IMR-90 (cell line): Measurements from ENCODE around the gene ANGPTL4. TPM values are rescaled to one million over a fixed set of nuclear protein-coding genes. Genes with fewer than 3 reads are reported as not detected.

Experiments used
- ATAC-seq: fragments of 200-7000 bp; cut with Tn5 transposase; 2 replicates; pipeline ENCODE4 v1.9.1; 2020; ENCODE audit warnings: low read depth, mild to moderate bottlenecking, moderate library complexity
- BruUV-seq: library from RNA; stranded (reverse); fragments of 400-500 nt; replicated peaks from 2 replicates; lab custom pipeline; 2021; lab: Mats Ljungman, UMichigan
- CTCF ChIA-PET: fragments of 300-600 bp; formaldehyde crosslinking; extraction: SDS; loops from one replicate; lab custom pipeline; 2021; ENCODE audit warnings: antibody characterized with exemption; lab: Yijun Ruan, JAX
- POLR2A ChIA-PET: fragments of 300-600 bp; sonication (Branson Sonifier 250); formaldehyde crosslinking; loops from one replicate; lab custom pipeline; 2022; ENCODE audit warnings: antibody characterized with exemption; ENCODE audit not compliant: unreplicated experiment; lab: Charles Lee
- DNase-seq: peaks from one replicate; pipeline ENCODE4 v3.0.0; 2013
- H2AFZ ChIP-seq: replicated peaks from 2 replicates; pipeline ENCODE3; 2013; ENCODE audit warnings: low read length, mild to moderate bottlenecking; ENCODE audit not compliant: poor library complexity
- H2AK5ac ChIP-seq: 2 replicates; pipeline ENCODE4 v1.6.1; 2013; ENCODE audit warnings: low read depth, low read length, inconsistent platforms
- H2AK9ac ChIP-seq: replicated peaks from 2 replicates; pipeline ENCODE3; 2013; ENCODE audit warnings: mild to moderate bottlenecking, low read depth, low read length, moderate library complexity; ENCODE audit not compliant: poor library complexity
- H2BK120ac ChIP-seq: 2 replicates; pipeline ENCODE4 v1.6.1; 2013; ENCODE audit warnings: low read depth, low read length, inconsistent platforms
- H2BK15ac ChIP-seq: 3 replicates; pipeline ENCODE4 v1.6.1; 2013; ENCODE audit warnings: low read depth, low read length, inconsistent platforms
- H2BK20ac ChIP-seq: 2 replicates; pipeline ENCODE4 v1.6.1; 2013; ENCODE audit warnings: low read depth, mild to moderate bottlenecking, inconsistent platforms, low read length, moderate library complexity
- H2BK5ac ChIP-seq: 2 replicates; pipeline ENCODE4 v1.6.1; 2013; ENCODE audit warnings: mild to moderate bottlenecking, low read depth, low read length, inconsistent platforms; ENCODE audit not compliant: poor library complexity, severe bottlenecking
- H3K14ac ChIP-seq: replicated peaks from 2 replicates; pipeline ENCODE4 v1.6.1; 2013; ENCODE audit warnings: low read depth, low read length, inconsistent platforms
- H3K18ac ChIP-seq: 2 replicates; pipeline ENCODE4 v1.6.1; 2013; ENCODE audit warnings: low read depth, low read length, control low read depth
- H3K23ac ChIP-seq: 2 replicates; pipeline ENCODE4 v1.6.1; 2013; ENCODE audit warnings: low read depth, low read length, inconsistent platforms
- H3K27ac ChIP-seq: 2 replicates; pipeline ENCODE4 v1.5.1; 2013; ENCODE audit warnings: mild to moderate bottlenecking, control low read depth, low read length; ENCODE audit not compliant: insufficient read depth
- H3K27me3 ChIP-seq: 2 replicates; pipeline ENCODE4 v1.6.1; 2013; ENCODE audit warnings: low read length; ENCODE audit not compliant: control insufficient read depth, insufficient read depth
- H3K36me3 ChIP-seq: 2 replicates; pipeline ENCODE4 v1.6.1; 2013; ENCODE audit warnings: low read length, mixed read lengths; ENCODE audit not compliant: control insufficient read depth, insufficient read depth
- H3K4ac ChIP-seq: 2 replicates; pipeline ENCODE4 v1.6.1; 2013; ENCODE audit warnings: low read depth, low read length, inconsistent platforms
- H3K4me1 ChIP-seq: 2 replicates; pipeline ENCODE4 v1.6.1; 2013; ENCODE audit warnings: low read length, mixed read lengths; ENCODE audit not compliant: control insufficient read depth, insufficient read depth
- H3K4me2 ChIP-seq: 2 replicates; pipeline ENCODE4 v1.6.1; 2013; ENCODE audit warnings: low read depth, mild to moderate bottlenecking, control low read depth, low read length, moderate library complexity
- H3K4me3 ChIP-seq: 2 replicates; pipeline ENCODE4 v1.5.1; 2013; ENCODE audit warnings: low read depth, mild to moderate bottlenecking, control low read depth, low read length, moderate library complexity; ENCODE audit not compliant: insufficient read depth
- H3K56ac ChIP-seq: 2 replicates; pipeline ENCODE4 v1.6.1; 2013; ENCODE audit warnings: low read length, inconsistent platforms; ENCODE audit not compliant: insufficient read depth; ENCODE audit errors: extremely low read depth
- H3K79me1 ChIP-seq, 2 experiments: 2 replicates each; pipeline ENCODE4 v1.6.1; 2013; ENCODE audit warnings: low read length in 2 of 2, inconsistent platforms in 1 of 2, low read depth in 1 of 2
- H3K9ac ChIP-seq: 2 replicates; pipeline ENCODE4 v1.6.1; 2013; ENCODE audit warnings: low read depth, low read length, control low read depth
- H3K9me1 ChIP-seq: 2 replicates; pipeline ENCODE4 v1.6.1; 2013; ENCODE audit warnings: low read length, inconsistent platforms; ENCODE audit not compliant: insufficient read depth
- H3K9me3 ChIP-seq: 2 replicates; pipeline ENCODE4 v1.6.1; 2013; ENCODE audit warnings: low read length; ENCODE audit not compliant: control insufficient read depth, insufficient read depth
- H4K20me1 ChIP-seq: 2 replicates; pipeline ENCODE4 v1.6.1; 2013; ENCODE audit warnings: low read length, inconsistent platforms; ENCODE audit not compliant: insufficient read depth
- H4K5ac ChIP-seq: 2 replicates; pipeline ENCODE4 v1.6.1; 2013; ENCODE audit warnings: mild to moderate bottlenecking, low read depth, low read length, control low read depth
- H4K8ac ChIP-seq, 2 experiments: 2 replicates each; pipeline ENCODE4 v1.6.1; 2013; ENCODE audit warnings: low read depth in 2 of 2, low read length in 2 of 2, control low read depth in 1 of 2, inconsistent platforms in 1 of 2
- H4K91ac ChIP-seq: 2 replicates; pipeline ENCODE4 v1.6.1; 2013; ENCODE audit warnings: low read depth, low read length, inconsistent platforms; ENCODE audit not compliant: insufficient read depth
- CEBPB ChIP-seq: IDR thresholded peaks from 2 replicates; pipeline ENCODE4 v1.6.1; 2012; ENCODE audit warnings: low read depth, low read length, improper control_type of control experiment
- CTCF ChIP-seq: conservative IDR thresholded peaks from 2 replicates; pipeline ENCODE4 v1.5.1; 2012; ENCODE audit warnings: mild to moderate bottlenecking, low read depth, low read length, improper control_type of control experiment
- MAZ ChIP-seq: IDR thresholded peaks from 2 replicates; pipeline ENCODE4 v1.6.1; 2012; ENCODE audit warnings: low read depth, mild to moderate bottlenecking, low read length, improper control_type of control experiment, moderate library complexity, borderline replicate concordance
- NFE2L2 ChIP-seq: fragments of 150-350 bp; IDR thresholded peaks from 2 replicates; pipeline ENCODE4 v1.6.1; 2016; ENCODE audit warnings: low read depth, mild to moderate bottlenecking, low read length
- RCOR1 ChIP-seq: IDR thresholded peaks from 2 replicates; pipeline ENCODE4 v1.6.1; 2012; ENCODE audit warnings: mild to moderate bottlenecking, low read length, improper control_type of control experiment; ENCODE audit not compliant: insufficient replicate concordance
- RFX5 ChIP-seq: IDR thresholded peaks from 2 replicates; pipeline ENCODE4 v1.8.0; 2012; ENCODE audit warnings: low read depth, mild to moderate bottlenecking, low read length, moderate library complexity
- WGBS, 2 experiments: methylation state at CpG; one replicate each; pipeline versions ENCODE4 v1.1.5 to v1.1.7; 2013; ENCODE audit warnings: missing lambda C conversion rate in 2 of 2; ENCODE audit not compliant: insufficient read length in 1 of 2; ENCODE audit errors: extremely low coverage in 2 of 2; 5-methylcytosine and 5-hydroxymethylcytosine counted together
- dilution Hi-C: fragments of 300-500 bp; cut with HindIII; formaldehyde crosslinking; loops from one replicate; pipeline ENCODE4 v1.14.3; 2018; ENCODE audit warnings: low sequenced_read_pairs; ENCODE audit not compliant: unreplicated experiment
- in situ Hi-C: fragments of 300-500 bp; cut with MboI; formaldehyde crosslinking; loops from 3 replicates; pipeline ENCODE4 v1.14.3; 2019; ENCODE audit warnings: low sequenced_read_pairs, inconsistent platforms, mixed read lengths
- intact Hi-C: fragments of 100-400 bp; cut with micrococcal nuclease; formaldehyde crosslinking; loops from 2 replicates; pipeline ENCODE4 v1.10.0; 2022
- polyA plus RNA-seq, 3 experiments: library from polyadenylated mRNA; depleted of rRNA; stranded (reverse); fragments of >200 nt; gene quantifications; 2 replicates each; pipeline ENCODE4 v1.2.3, GENCODE V29; 2012; ENCODE audit warnings: low replicate concordance in 1 of 3
- total RNA-seq: library from RNA; depleted of rRNA; stranded (reverse); fragments of >200 nt; gene quantifications from 2 replicates; pipeline ENCODE4 v1.2.3, GENCODE V29; 2012

ANGPTL4 gene
- total and polyA plus RNA-seq, 2 of the 4 experiments (the other 2 are of a cell fraction) = 1.4 to 19.1 TPM

- TF ChIP-seq RCOR1 = no peak
Measured at GRCh38 chr19:8334458-8335342, 29.3 kb upstream of the ANGPTL4 start (continued).

- Histone ChIP-seq H3K4me2 (peak overlapping the region; percentile 57), H3K27me3 (peaks cover 46% of the 10 kb centered on the region), H3K14ac (no peak overlapping the region), H3K4ac (no peak overlapping the region), H4K20me1 (no peaks in the 10 kb centered on the region), H3K79me1 (no peaks in the 10 kb centered on the region), H3K4me1 (peaks cover 2% of the 10 kb centered on the region; the same call in 1 of the 2 replicates), H4K91ac (no peak overlapping the region), H3K4me3 (peak overlapping the region; percentile 40), H2BK15ac (no peak overlapping the region), H2BK20ac (no peak overlapping the region), H3K18ac (no peak overlapping the region), H4K5ac (no peak overlapping the region), H3K27ac (no peak overlapping the region), H3K23ac (no peak overlapping the region), H3K56ac (no peak overlapping the region), H4K8ac (no peak overlapping the region), H3K9me1 (no peaks in the 10 kb centered on the region), H2AK5ac (no peak overlapping the region), H3K9ac (no peak overlapping the region), H2BK120ac (no peak overlapping the region), H2BK5ac (no peak overlapping the region), H2AK9ac (no peak overlapping the region), H3K36me3 (no peaks in the 10 kb centered on the region), H2AFZ (peak overlapping the region; percentile 72), H3K9me3 (no peaks in the 10 kb centered on the region)
- ChIA-PET CTCF (interaction anchor here (1.1 kb wide), 1 partner anchor 144 kb away, joined by 3 read pairs; no protein-coding TSS in a partner anchor), POLR2A (no interaction called here)
- TF ChIP-seq NFE2L2 = no peak
- TF ChIP-seq CEBPB = no peak
- 0 out of 2 replicates have a peak, but pooled peaks have one; percentile 3 for TF ChIP-seq CTCF
- no peak for TF ChIP-seq RCOR1
- TF ChIP-seq RFX5 = no peak
- TF ChIP-seq MAZ = no peak
- 2% methylated on average over 39 of the region's 79 CpGs; no CpG with 5 or more reads in 1 of the 2 experiments for WGBS, 2 experiments
- in situ Hi-C loops = no loop called here
- DNase-seq (no peak), ATAC-seq (no peak; the same call in 1 of the 2 replicates)
- dilution Hi-C loops = no loop called here
- no TSS peak for BruUV-seq
- intact Hi-C loops = no loop called here
Measured at GRCh38 chr19:8335343-8336071, 28.4 kb upstream of the ANGPTL4 start.
